Measurements from ENCODE around the gene PRG3. TPM values are rescaled to one million over a fixed set of nuclear protein-coding genes. Genes with fewer than 3 reads are reported as not detected.

Gene PRG3
- total RNA-seq, 2 donors from 2014 or later: not detected

GRCh38 chr11:57331720-57332119, 49.2 kb downstream of the PRG3 start:
- no peaks in the 10 kb centered on the region for H3K9me3 ChIP-seq
- no peak overlapping the region for H3K4me3 ChIP-seq
- peaks cover 63% of the 10 kb centered on the region for H3K36me3 ChIP-seq
- peaks cover 0 to 16% of the 10 kb centered on the region in 2 donors for H3K4me1 ChIP-seq
- H3K27me3 ChIP-seq: no peaks in the 10 kb centered on the region
- TF ChIP-seq, protein P1, sequence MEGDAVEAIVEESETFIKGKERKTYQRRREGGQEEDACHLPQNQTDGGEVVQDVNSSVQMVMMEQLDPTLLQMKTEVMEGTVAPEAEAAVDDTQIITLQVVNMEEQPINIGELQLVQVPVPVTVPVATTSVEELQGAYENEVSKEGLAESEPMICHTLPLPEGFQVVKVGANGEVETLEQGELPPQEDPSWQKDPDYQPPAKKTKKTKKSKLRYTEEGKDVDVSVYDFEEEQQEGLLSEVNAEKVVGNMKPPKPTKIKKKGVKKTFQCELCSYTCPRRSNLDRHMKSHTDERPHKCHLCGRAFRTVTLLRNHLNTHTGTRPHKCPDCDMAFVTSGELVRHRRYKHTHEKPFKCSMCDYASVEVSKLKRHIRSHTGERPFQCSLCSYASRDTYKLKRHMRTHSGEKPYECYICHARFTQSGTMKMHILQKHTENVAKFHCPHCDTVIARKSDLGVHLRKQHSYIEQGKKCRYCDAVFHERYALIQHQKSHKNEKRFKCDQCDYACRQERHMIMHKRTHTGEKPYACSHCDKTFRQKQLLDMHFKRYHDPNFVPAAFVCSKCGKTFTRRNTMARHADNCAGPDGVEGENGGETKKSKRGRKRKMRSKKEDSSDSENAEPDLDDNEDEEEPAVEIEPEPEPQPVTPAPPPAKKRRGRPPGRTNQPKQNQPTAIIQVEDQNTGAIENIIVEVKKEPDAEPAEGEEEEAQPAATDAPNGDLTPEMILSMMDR (IDR thresholded peaks at IDR 0.05): no peak
- DNase-seq (ENCODE audit: low spot score): no peak
- no peak overlapping the region for H3K27ac ChIP-seq

DNA sequence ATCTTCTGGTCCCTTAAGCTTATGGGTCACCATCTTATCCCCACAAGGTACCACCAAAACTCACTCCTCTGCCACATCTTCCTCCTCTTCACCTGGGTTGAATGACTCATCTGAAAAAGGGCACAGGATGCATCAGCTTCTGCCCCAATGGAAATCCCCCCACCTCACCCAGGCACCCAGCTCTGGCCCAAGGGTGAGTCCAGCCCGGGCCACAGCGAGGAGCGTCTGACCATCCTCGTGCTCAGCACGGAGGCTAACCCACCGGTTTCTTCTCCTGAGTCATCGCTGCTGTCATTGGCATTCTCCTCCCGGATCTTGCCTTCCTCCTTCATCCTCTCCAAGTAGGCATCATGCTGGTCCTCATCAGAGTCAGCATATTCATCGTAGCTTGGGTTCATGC, 50.9 kb downstream of the PRG3 start:
- TF ChIP-seq, protein P1 (IDR thresholded peaks at IDR 0.05): no peak
- H3K4me3 ChIP-seq: no peak overlapping the region
- H3K9me3 ChIP-seq: no peaks in the 10 kb centered on the region
- no peak overlapping the region for H3K27ac ChIP-seq
- peaks cover 66% of the 10 kb centered on the region for H3K36me3 ChIP-seq
- no peaks in the 10 kb centered on the region for H3K27me3 ChIP-seq
- H3K4me1 ChIP-seq: peaks cover 0 to 23% of the 10 kb centered on the region in 2 donors
- no peak for DNase-seq (ENCODE audit: low spot score)

- no peak for DNase-seq (ENCODE audit: low spot score)
- Histone ChIP-seq H3K4me1 (peaks cover 0 to 26% of the 10 kb centered on the region in 2 donors), H3K9me3 (no peaks in the 10 kb centered on the region), H3K36me3 (peaks cover 62% of the 10 kb centered on the region), H3K27ac (peak overlapping the region in 1 of 2 donors; percentile 94), H3K27me3 (no peaks in the 10 kb centered on the region), H3K4me3 (no peak overlapping the region)
- TF ChIP-seq, protein P1 (IDR thresholded peaks at IDR 0.05): no peak
Observed at GRCh38 chr11:57327721-57328120, 53.2 kb downstream of the PRG3 start.

Other genes starting within 250 kb of the PRG3 start
- not detected for gene LRRC55, start 199.2 kb downstream of the PRG3 start, total RNA-seq
- gene APLNR, start 143.9 kb downstream of the PRG3 start, total RNA-seq: 10 to 100 TPM in 1 of 2 donors, 1 to 10 TPM in 1; 6.3 to 13.6 TPM
- gene TNKS1BP1, start 56.2 kb downstream of the PRG3 start, total RNA-seq: 10 to 100 TPM; 26.8 to 52.5 TPM
- gene SSRP1, start 45.3 kb downstream of the PRG3 start, total RNA-seq: 10 to 100 TPM; 42.3 to 54.3 TPM
- gene P2RX3, start 42.8 kb downstream of the PRG3 start, total RNA-seq: 1 to 10 TPM in 1 of 2 donors, not detected in 1; 1.4 TPM
- not detected for gene PRG2, start 9.5 kb upstream of the PRG3 start, total RNA-seq
- 10 to 100 TPM; 31.7 to 61.3 TPM for gene SLC43A3, start 46.0 kb upstream of the PRG3 start, total RNA-seq
- gene RTN4RL2, start 79.4 kb upstream of the PRG3 start, total RNA-seq: 1 to 10 TPM in 1 of 2 donors, under 1 TPM in 1; 0.94 to 1.3 TPM
- gene SLC43A1, start 134.6 kb upstream of the PRG3 start, total RNA-seq: 10 to 100 TPM in 1 of 2 donors, 1 to 10 TPM in 1; 5.0 to 10.4 TPM
- 10 to 100 TPM; 27.3 to 63.4 TPM for gene TIMM10, start 149.6 kb upstream of the PRG3 start, total RNA-seq
- not detected for gene SMTNL1, start 156.4 kb upstream of the PRG3 start, total RNA-seq
- gene UBE2L6, start 186.5 kb upstream of the PRG3 start, total RNA-seq: 10 to 100 TPM in 1 of 2 donors, 1 to 10 TPM in 1; 8.1 to 22.5 TPM
- 100 to 1,000 TPM; 210 to 851 TPM for gene SERPING1, start 216.5 kb upstream of the PRG3 start, total RNA-seq

All from right atrium auricular region (tissue), 2 donors.